HG02642 (cell line): ENCODE data around the gene MAZ.
"Not testable (repeated sequence)": the region's sequence is repeated elsewhere in the genome, so short reads cannot be mapped to it uniquely, and the experiment has no call there.

Experiments
- ATAC-seq: cut with Tn5 transposase; IDR thresholded peaks from one replicate; pipeline ENCODE4 v1.9.1; 2021; ENCODE audit warnings: mild to moderate bottlenecking; ENCODE audit not compliant: unreplicated experiment, poor library complexity

The MAZ gene

GRCh38 chr16:29783094-29783953 is 23.0 kb upstream of the MAZ start:
- ATAC-seq: not testable (repeated sequence)

GRCh38 chr16:29784157-29784556 is 22.2 kb upstream of the MAZ start:
- ATAC-seq: no peak

GRCh38 chr16:29784901-29785500 is 21.3 kb upstream of the MAZ start:
- peak; percentile 53 for ATAC-seq

GRCh38 chr16:29787155-29787554 is 19.2 kb upstream of the MAZ start:
- not testable (repeated sequence) for ATAC-seq

GRCh38 chr16:29789775-29790182 is 16.6 kb upstream of the MAZ start:
- no peak for ATAC-seq

- ATAC-seq: peak; percentile 92
Observed at GRCh38 chr16:29790183-29790948, 16.0 kb upstream of the MAZ start, which contains the start of gene KIF22. Gene KIF22 (plus strand): TSS chr16:29790751. CDS start chr16:29790760, 9 bp downstream.

GRCh38 chr16:29790949-29791844 is 15.1 kb upstream of the MAZ start:
- ATAC-seq: peak; percentile 31

GRCh38 chr16:29791845-29792807 is 14.2 kb upstream of the MAZ start:
- ATAC-seq: no peak

GRCh38 chr16:29793153-29793552 is 13.2 kb upstream of the MAZ start:
- ATAC-seq: not testable (repeated sequence)

GRCh38 chr16:29794231-29794710 is 12.1 kb upstream of the MAZ start:
- ATAC-seq: no peak

- ATAC-seq: no peak
Observed at GRCh38 chr16:29802416-29802935, 3.9 kb upstream of the MAZ start.

GRCh38 chr16:29804020-29804419 is 2.3 kb upstream of the MAZ start:
- ATAC-seq: no peak

GRCh38 chr16:29804455-29805231 is 1.7 kb upstream of the MAZ start:
- ATAC-seq: no peak

GRCh38 chr16:29805232-29806098 is 864 bp upstream of the MAZ start:
- ATAC-seq: peak; percentile 61

GRCh38 chr16:29806641-29807425 is 504 bp downstream of the MAZ start:
- peak; percentile 0 for ATAC-seq
